ENCODE measurements around the gene NOB1.

DNA sequence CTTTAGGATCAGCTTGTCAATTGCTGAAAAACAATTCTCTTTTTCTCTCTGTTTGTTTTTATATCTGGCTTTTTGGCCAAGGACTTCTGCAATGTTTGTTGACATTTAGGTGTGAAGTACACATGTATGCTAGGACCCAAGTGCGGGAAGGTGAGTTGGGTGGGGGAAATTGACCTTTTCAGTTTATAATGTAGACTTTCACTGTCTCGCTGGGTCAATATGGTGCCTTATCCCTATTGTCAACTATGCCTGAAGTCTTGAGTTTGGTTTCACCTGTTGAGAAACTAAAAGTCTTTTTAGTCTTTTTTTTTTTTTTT is 16.9 kb upstream of the NOB1 start:
- TF ChIP-seq, protein P1, sequence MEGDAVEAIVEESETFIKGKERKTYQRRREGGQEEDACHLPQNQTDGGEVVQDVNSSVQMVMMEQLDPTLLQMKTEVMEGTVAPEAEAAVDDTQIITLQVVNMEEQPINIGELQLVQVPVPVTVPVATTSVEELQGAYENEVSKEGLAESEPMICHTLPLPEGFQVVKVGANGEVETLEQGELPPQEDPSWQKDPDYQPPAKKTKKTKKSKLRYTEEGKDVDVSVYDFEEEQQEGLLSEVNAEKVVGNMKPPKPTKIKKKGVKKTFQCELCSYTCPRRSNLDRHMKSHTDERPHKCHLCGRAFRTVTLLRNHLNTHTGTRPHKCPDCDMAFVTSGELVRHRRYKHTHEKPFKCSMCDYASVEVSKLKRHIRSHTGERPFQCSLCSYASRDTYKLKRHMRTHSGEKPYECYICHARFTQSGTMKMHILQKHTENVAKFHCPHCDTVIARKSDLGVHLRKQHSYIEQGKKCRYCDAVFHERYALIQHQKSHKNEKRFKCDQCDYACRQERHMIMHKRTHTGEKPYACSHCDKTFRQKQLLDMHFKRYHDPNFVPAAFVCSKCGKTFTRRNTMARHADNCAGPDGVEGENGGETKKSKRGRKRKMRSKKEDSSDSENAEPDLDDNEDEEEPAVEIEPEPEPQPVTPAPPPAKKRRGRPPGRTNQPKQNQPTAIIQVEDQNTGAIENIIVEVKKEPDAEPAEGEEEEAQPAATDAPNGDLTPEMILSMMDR (IDR thresholded peaks at IDR 0.05; ENCODE audit: insufficient read depth, low read length): no peak
- TF ChIP-seq GABPA (IDR thresholded peaks at IDR 0.05; ENCODE audit: low read depth) (no peak), POLR2AphosphoS5 (IDR thresholded peaks at IDR 0.05; ENCODE audit: low read depth) (no peak), SPI1 (IDR thresholded peaks at IDR 0.05; ENCODE audit: borderline replicate concordance, low read depth) (no peak)
- TF ChIP-seq, protein P2, sequence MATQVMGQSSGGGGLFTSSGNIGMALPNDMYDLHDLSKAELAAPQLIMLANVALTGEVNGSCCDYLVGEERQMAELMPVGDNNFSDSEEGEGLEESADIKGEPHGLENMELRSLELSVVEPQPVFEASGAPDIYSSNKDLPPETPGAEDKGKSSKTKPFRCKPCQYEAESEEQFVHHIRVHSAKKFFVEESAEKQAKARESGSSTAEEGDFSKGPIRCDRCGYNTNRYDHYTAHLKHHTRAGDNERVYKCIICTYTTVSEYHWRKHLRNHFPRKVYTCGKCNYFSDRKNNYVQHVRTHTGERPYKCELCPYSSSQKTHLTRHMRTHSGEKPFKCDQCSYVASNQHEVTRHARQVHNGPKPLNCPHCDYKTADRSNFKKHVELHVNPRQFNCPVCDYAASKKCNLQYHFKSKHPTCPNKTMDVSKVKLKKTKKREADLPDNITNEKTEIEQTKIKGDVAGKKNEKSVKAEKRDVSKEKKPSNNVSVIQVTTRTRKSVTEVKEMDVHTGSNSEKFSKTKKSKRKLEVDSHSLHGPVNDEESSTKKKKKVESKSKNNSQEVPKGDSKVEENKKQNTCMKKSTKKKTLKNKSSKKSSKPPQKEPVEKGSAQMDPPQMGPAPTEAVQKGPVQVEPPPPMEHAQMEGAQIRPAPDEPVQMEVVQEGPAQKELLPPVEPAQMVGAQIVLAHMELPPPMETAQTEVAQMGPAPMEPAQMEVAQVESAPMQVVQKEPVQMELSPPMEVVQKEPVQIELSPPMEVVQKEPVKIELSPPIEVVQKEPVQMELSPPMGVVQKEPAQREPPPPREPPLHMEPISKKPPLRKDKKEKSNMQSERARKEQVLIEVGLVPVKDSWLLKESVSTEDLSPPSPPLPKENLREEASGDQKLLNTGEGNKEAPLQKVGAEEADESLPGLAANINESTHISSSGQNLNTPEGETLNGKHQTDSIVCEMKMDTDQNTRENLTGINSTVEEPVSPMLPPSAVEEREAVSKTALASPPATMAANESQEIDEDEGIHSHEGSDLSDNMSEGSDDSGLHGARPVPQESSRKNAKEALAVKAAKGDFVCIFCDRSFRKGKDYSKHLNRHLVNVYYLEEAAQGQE (IDR thresholded peaks at IDR 0.05; ENCODE audit: insufficient replicate concordance, low read depth): no peak
